Measurements from ENCODE around the gene FTO. TPM values are rescaled to one million over a fixed set of nuclear protein-coding genes. Genes with fewer than 3 reads are reported as not detected.

The FTO gene
- total and polyA plus RNA-seq, 2 of the 13 experiments (the other 11 are each of a cell fraction or from before 2014, with no cell fraction given) = 41.6 to 55.8 TPM

DNA sequence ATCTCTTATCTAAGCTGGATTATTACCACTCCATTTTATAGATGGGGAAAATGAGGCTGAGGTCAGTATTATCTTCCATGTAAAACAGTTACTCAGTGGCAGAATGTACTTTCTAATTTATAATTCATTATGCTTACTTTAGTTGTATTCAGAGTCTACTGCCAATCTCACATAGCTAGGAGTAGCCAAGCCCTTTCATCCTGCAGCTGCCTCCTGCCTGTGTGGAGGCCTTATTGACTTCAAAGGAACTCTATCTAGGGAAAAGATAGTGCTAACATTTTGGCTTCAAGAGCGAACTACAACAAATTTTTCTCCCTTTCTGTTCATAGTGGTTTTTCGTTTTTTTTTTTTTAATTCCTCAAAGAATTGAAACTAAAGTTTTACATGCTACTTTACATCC is 13.2 kb upstream of the FTO start:
- H3K36me3 ChIP-seq (replicated peaks in 1 of 2; ENCODE audit: control insufficient read depth in 1 of 2, insufficient read depth in 2 of 2, low read length in 2 of 2) = peaks cover 0 to 10% of the 10 kb centered on the region in 2 experiments; a peak in 3 of 5 replicates
- H3K79me2 ChIP-seq (ENCODE audit: insufficient read depth, low read length) = no peaks in the 10 kb centered on the region
- H3K27me3 ChIP-seq (ENCODE audit: control insufficient read depth in 1 of 2, insufficient read depth in 2 of 2, low read length in 2 of 2) = no peaks in the 10 kb centered on the region
- H3K9me3 ChIP-seq (ENCODE audit: low read length) = no peaks in the 10 kb centered on the region
- H3K4me2 ChIP-seq (ENCODE audit: low read depth, low read length) = no peak overlapping the region
- no peaks in the 10 kb centered on the region for H3K4me1 ChIP-seq (ENCODE audit: insufficient read depth, low read length)
- TF ChIP-seq SP140L (CRISPR knock-in tag; IDR thresholded peaks at IDR 0.05; ENCODE audit: borderline replicate concordance) (no peak), SMARCC2 (IDR thresholded peaks at IDR 0.05) (no peak), ZSCAN22 (CRISPR knock-in tag; IDR thresholded peaks at IDR 0.05) (no peak), PCBP1 (IDR thresholded peaks at IDR 0.05; ENCODE audit: borderline replicate concordance, low read depth, low read length) (no peak)
- TF ChIP-seq, protein P1, sequence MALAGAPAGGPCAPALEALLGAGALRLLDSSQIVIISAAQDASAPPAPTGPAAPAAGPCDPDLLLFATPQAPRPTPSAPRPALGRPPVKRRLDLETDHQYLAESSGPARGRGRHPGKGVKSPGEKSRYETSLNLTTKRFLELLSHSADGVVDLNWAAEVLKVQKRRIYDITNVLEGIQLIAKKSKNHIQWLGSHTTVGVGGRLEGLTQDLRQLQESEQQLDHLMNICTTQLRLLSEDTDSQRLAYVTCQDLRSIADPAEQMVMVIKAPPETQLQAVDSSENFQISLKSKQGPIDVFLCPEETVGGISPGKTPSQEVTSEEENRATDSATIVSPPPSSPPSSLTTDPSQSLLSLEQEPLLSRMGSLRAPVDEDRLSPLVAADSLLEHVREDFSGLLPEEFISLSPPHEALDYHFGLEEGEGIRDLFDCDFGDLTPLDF (CRISPR knock-in tag; IDR thresholded peaks at IDR 0.05) = no peak
- TF ChIP-seq, protein P2, sequence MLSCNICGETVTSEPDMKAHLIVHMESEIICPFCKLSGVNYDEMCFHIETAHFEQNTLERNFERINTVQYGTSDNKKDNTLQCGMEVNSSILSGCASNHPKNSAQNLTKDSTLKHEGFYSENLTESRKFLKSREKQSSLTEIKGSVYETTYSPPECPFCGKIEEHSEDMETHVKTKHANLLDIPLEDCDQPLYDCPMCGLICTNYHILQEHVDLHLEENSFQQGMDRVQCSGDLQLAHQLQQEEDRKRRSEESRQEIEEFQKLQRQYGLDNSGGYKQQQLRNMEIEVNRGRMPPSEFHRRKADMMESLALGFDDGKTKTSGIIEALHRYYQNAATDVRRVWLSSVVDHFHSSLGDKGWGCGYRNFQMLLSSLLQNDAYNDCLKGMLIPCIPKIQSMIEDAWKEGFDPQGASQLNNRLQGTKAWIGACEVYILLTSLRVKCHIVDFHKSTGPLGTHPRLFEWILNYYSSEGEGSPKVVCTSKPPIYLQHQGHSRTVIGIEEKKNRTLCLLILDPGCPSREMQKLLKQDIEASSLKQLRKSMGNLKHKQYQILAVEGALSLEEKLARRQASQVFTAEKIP (CRISPR knock-in tag; IDR thresholded peaks at IDR 0.05; ENCODE audit: borderline replicate concordance) = no peak
- TF ChIP-seq, protein P3, sequence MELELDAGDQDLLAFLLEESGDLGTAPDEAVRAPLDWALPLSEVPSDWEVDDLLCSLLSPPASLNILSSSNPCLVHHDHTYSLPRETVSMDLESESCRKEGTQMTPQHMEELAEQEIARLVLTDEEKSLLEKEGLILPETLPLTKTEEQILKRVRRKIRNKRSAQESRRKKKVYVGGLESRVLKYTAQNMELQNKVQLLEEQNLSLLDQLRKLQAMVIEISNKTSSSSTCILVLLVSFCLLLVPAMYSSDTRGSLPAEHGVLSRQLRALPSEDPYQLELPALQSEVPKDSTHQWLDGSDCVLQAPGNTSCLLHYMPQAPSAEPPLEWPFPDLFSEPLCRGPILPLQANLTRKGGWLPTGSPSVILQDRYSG (CRISPR knock-in tag; IDR thresholded peaks at IDR 0.05) = no peak
- TF ChIP-seq, protein P4, sequence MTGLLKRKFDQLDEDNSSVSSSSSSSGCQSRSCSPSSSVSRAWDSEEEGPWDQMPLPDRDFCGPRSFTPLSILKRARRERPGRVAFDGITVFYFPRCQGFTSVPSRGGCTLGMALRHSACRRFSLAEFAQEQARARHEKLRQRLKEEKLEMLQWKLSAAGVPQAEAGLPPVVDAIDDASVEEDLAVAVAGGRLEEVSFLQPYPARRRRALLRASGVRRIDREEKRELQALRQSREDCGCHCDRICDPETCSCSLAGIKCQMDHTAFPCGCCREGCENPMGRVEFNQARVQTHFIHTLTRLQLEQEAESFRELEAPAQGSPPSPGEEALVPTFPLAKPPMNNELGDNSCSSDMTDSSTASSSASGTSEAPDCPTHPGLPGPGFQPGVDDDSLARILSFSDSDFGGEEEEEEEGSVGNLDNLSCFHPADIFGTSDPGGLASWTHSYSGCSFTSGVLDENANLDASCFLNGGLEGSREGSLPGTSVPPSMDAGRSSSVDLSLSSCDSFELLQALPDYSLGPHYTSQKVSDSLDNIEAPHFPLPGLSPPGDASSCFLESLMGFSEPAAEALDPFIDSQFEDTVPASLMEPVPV (CRISPR knock-in tag; IDR thresholded peaks at IDR 0.05) = no peak
- TF ChIP-seq, protein P5, sequence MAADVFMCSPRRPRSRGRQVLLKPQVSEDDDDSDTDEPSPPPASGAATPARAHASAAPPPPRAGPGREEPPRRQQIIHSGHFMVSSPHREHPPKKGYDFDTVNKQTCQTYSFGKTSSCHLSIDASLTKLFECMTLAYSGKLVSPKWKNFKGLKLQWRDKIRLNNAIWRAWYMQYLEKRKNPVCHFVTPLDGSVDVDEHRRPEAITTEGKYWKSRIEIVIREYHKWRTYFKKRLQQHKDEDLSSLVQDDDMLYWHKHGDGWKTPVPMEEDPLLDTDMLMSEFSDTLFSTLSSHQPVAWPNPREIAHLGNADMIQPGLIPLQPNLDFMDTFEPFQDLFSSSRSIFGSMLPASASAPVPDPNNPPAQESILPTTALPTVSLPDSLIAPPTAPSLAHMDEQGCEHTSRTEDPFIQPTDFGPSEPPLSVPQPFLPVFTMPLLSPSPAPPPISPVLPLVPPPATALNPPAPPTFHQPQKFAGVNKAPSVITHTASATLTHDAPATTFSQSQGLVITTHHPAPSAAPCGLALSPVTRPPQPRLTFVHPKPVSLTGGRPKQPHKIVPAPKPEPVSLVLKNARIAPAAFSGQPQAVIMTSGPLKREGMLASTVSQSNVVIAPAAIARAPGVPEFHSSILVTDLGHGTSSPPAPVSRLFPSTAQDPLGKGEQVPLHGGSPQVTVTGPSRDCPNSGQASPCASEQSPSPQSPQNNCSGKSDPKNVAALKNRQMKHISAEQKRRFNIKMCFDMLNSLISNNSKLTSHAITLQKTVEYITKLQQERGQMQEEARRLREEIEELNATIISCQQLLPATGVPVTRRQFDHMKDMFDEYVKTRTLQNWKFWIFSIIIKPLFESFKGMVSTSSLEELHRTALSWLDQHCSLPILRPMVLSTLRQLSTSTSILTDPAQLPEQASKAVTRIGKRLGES (CRISPR knock-in tag; IDR thresholded peaks at IDR 0.05; ENCODE audit: borderline replicate concordance) = no peak
- WGBS (ENCODE audit: low lambda C conversion rate) = 93% methylated on average over 2 of the region's 2 CpGs
- in situ Hi-C loops (cut with HindIII; ENCODE audit: extremely low pct_ligation_motif_present, low pct_unique_long_range_greater_than_20kb) = no loop called here
- ChIA-PET CTCF (ENCODE audit: low intra/inter-chr PET ratio, low total read pairs) (no interaction called here), POLR2A (no interaction called here)
- no peak overlapping the region for H3K27ac ChIP-seq (ENCODE audit: extremely low read length, insufficient read depth, low read length)
- DNase-seq (ENCODE audit: low spot score) (no peak), FAIRE-seq (no peak), ATAC-seq (no peak)
- no peaks in the 10 kb centered on the region for H4K20me1 ChIP-seq (ENCODE audit: insufficient read depth, low read length)
- BruUV-seq (replicated peaks) = no TSS peak
- no peak overlapping the region for H3K4me3 ChIP-seq (replicated peaks in 1 of 3; ENCODE audit: insufficient read depth in 1 of 3, low read depth in 2 of 3, low read length in 3 of 3)
- H2AFZ ChIP-seq (ENCODE audit: low read length) = no peak overlapping the region
- intact Hi-C loops (cut with micrococcal nuclease; ENCODE audit: unreplicated experiment) = no loop called here
- H3K9ac ChIP-seq (ENCODE audit: insufficient read depth, low read depth, low read length) = no peak overlapping the region
